Ishikawa (cell line): ENCODE data around the gene COPA.

ENCODE experiments used
- EGR1 ChIP-seq: IDR thresholded peaks from 2 replicates; pipeline ENCODE4 v1.6.1; 2012
- RAD21 ChIP-seq: IDR thresholded peaks from 2 replicates; pipeline ENCODE4 v1.6.1; 2012; ENCODE audit warnings: low read depth

- TF ChIP-seq RAD21 (no peak), EGR1 (no peak)
Observed at GRCh38 chr1:160256396-160257046, 86.5 kb downstream of the COPA start.
